GM11168 (cell line): ENCODE measurements around the gene GPR31.
"Not testable (repeated sequence)": the region's sequence is repeated elsewhere in the genome, so short reads cannot be mapped to it uniquely, and the experiment has no call there.

Source experiments
- in situ Hi-C: fragments of 300-500 bp; cut with MboI; formaldehyde crosslinking; loops from one replicate; pipeline ENCODE4 v1.12.0; 2022; ENCODE audit warnings: low sequenced_read_pairs; ENCODE audit not compliant: unreplicated experiment

Gene GPR31, protein sequence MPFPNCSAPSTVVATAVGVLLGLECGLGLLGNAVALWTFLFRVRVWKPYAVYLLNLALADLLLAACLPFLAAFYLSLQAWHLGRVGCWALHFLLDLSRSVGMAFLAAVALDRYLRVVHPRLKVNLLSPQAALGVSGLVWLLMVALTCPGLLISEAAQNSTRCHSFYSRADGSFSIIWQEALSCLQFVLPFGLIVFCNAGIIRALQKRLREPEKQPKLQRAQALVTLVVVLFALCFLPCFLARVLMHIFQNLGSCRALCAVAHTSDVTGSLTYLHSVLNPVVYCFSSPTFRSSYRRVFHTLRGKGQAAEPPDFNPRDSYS

DNA sequence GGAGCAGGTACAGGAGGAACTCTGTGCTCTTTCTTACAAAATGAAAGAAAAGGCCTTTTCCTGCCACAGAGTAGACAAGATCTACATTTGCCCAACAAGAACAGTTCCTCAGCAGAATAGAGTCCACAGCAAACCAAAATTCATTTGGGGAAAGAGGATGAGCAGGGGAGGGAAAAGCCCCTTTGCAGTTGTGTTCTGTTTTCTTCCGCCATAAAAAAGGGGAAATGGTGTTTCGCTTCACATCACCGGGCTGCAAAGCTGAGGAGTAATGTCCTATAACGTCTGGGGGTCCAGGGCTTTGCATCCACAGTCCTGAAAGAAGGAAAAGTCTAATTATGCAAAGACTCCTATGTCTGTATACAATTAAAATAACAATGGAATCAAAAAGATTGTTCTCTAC, at the start of gene GPR31:
GPR31 (minus strand) TSS at position 118 of the 400 bp plus-strand sequence. CDS start 149 bp downstream, outside the sequence.
- in situ Hi-C loops: loop anchor here (10.0 kb wide), 1 partner anchor 383 kb away; no protein-coding TSS in a partner anchor

GRCh38 chr6:167207527-167207926, 49.7 kb upstream of the GPR31 start:
- in situ Hi-C loops: loop anchor here (5.0 kb wide), 1 partner anchor 110 kb away; no protein-coding TSS in a partner anchor

- in situ Hi-C loops: loop anchor here (5.0 kb wide), 1 partner anchor 112 kb away; no protein-coding TSS in a partner anchor
These were observed 47.5 kb upstream of the GPR31 start for GRCh38 chr6:167205316-167205715.

DNA sequence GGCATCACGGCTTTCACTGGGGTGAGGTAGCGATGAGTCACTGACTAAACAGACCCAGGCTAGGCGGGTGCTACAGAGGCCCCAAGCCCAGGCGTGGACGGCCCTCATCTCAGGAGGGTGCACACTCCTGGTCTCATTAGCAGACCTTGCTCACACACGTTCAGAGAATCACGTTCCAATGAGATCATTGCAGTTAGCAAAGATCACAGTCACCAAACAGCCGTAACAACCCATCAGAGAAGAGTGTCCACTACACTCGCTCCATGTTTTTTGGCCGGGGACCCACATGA, 46.2 kb upstream of the GPR31 start:
- in situ Hi-C loops: not testable (repeated sequence)

- in situ Hi-C loops: not testable (repeated sequence)
These were observed 45.7 kb upstream of the GPR31 start for GRCh38 chr6:167203261-167204058.

GRCh38 chr6:167202613-167203012, 44.8 kb upstream of the GPR31 start:
- in situ Hi-C loops: not testable (repeated sequence)

DNA sequence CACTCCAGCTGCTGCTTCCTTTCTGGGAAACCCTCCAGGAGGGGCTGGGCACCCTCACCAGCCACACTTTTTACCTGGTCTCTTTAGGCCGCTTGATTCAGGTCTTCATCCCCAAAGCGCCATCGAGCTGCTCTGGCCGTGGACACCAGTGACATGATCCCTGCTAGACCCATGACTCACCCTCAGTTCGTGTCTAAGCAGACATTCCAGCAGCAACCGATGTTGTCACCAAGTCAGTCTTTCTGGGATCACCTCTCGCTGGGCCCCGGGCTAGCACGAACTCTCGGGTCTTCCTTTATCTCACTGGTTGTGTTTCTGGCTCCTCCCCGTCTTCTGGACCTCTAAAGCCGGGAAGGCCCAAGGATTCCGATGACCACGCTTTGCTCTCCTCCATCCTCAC, 43.0 kb upstream of the GPR31 start:
- in situ Hi-C loops: no loop called here

DNA sequence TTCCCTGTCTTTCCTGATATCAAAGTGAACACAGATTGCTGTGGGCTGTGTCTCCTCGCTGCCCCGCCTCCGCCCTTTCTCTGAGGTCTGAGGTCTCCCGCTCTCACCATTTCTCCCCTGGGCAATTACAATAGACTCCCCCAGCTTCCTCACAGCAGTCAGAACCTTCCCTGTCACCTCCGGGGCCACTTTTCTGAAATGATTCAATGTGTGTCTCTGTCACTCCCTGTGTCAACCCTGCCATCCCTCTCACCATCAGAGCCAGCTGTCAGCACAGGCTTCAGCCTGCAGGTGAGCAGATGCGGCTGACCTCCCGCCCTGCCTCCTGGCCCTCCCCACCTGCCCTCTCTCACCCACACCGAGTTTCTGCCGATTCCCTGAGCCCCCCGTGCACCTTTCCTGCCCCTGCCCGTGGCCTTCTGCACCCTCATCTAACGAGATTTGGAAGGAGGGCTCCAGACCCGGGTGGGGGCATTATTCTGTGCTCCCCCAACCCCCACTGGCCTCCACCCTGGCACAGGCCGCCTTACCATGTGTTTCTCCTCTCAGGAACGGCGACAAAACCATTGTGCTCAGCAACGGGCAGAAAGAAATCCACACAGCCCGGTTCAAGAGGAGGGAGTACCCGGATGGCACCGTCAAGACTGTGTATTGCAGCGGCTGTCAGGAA, 38.3 kb upstream of the GPR31 start:
- in situ Hi-C loops: not testable (repeated sequence)

DNA sequence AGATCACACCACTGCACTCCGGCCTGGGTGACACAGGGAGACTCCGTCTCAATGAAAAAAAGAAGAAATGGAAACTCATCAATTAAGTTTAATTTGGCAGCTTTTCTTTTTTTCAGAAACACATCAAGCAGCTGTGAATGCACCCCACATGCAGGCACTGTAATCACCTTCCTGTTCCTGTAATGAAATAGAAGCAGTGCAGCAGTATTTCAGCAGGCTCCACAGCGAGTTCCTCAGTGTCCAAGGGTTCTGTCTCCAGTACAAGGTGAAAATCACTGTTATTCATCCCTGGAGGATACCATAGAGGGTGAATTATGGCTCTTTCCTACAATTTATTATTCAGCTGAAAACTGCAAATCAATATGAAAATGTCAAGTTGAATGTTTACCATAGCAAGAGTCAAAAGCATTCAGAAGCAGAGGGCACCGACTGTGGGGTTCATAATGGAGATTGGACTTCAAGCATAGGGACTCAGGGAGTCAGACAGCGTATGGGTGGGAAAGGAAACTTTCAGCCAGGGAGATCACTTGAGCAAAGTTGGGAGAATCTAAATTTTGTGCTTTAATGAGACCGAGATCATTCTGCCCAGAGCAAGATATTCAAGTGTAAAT, 35.8 kb upstream of the GPR31 start:
- in situ Hi-C loops: not testable (repeated sequence)

DNA sequence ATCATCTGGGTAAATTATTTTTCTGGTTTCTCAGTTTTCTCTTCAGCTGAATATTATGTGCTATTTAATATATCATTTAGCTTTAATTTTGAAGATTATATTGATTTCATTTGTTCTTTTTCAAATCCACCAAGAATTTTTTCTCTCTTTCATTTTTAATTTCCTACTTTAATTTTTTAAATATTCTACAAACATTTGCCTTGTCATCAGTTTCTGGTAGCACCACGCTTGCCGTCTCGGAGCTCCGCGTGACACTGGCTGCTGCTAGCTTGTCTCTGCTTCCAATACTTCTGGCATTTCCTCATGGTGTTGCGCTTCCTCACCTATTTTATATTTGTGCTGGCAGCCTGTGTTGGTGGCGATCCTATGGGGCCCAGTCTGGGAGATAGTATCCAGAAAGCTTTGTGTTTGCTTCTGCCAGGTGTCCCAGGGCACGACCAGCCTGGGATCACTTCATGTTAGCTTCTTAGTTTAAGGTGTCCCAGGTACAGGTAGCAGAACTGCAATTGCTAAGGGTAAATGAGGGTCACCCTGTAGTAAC, 33.3 kb upstream of the GPR31 start:
- in situ Hi-C loops: not testable (repeated sequence)

DNA sequence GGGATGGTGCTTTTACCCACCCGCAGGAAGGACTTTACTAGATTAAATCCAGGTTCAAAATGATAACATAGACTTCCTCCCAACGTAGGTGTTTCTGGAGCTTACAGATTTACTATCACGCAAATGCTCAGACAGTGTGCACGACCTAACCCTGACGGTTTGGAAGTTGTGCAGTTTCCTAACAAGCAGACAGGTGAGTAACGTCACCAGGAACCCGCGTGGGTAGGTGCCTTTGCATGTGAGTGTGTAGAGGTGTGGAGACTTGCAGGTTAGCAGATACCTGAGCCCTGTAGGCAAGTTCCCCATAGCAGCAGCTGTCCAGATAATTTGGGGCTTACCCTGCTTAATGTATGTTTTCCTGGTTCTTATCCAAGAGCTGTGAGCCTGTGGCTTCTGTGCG, 29.5 kb upstream of the GPR31 start:
- in situ Hi-C loops: not testable (repeated sequence)

DNA sequence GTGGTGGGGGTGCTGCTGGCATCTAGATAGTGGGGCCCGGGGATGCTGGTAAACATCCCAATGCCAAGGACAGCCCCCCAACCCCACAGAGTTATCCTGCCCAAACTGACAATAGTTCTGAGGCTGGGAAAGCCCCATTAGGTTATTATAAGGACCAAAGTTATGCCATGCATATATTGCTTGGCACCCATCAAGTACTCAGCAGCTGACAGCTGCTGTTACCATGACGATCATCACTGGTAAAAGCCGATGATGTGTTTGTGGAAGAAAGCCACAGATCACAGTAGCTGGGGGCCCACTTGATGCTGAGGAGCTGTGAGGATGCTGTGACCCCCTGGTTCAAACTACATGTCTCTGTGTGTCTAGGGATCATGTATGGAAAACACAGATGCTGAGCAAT, 27.3 kb upstream of the GPR31 start:
- in situ Hi-C loops: not testable (repeated sequence)

GRCh38 chr6:167182913-167183314, 25.1 kb upstream of the GPR31 start:
- in situ Hi-C loops: not testable (repeated sequence)

- in situ Hi-C loops: not testable (repeated sequence)
These were observed 23.6 kb upstream of the GPR31 start for GRCh38 chr6:167181351-167181750.

DNA sequence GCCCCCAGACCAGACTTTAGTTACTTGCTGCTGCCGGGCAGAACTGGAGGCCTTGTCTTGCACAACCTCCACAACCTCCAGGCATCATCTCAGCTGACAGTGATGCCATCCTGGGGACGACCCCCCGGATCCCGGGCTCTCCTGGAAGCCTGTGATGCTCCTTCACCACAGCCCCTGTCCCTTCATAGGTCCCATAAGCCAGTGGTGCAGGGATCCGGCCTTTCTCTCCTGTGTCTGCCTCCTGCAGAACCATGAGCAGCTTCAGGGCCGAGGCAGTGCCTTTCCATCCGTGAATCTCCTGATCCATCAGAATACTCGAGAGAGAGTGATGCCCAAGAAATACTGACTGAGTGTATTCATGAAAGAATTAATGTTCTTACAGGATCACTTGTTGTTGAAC, 22.3 kb upstream of the GPR31 start:
- in situ Hi-C loops: not testable (repeated sequence)

DNA sequence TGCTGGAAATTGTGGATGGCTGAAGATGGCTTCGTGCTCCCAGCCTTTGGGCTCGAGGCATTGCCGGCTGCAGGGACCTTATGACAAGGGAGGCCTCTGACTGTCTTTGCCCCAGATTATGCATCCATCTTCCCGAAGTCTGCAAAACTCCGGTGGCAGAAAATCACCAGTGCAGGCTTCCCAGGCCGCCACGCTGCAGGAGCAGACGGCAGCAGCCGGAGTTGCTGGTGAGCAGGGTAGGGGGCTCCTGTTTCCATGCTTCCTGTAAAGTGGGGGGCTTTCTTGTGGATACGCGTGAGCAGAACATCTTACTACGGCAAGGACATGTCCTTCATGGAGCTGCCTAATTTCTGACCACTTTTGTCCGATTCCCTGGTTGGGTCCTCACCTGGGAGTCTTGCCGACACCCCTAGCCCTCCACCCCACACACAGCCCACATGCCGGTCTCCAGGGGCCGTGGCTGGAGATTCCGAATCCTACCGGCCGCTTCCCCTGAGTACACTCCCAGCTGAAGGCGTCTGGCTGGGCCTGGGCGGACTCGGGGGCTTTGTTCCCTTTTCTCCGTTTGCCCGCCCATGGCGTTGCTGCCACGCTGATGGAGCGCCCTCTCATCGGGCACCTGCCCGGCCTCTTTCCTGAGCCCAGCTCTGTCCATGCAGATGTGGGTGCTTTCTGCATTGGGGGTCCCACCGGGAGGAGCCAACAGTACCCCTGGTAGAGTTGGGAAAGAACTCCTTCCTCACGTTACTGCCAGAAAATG, 21.3 kb upstream of the GPR31 start:
- in situ Hi-C loops: loop anchor here (5.0 kb wide), 1 partner anchor 198 kb away; no protein-coding TSS in a partner anchor

- in situ Hi-C loops: loop anchor here (5.0 kb wide), 1 partner anchor 200 kb away; no protein-coding TSS in a partner anchor
These were observed 19.5 kb upstream of the GPR31 start for GRCh38 chr6:167177271-167177670.

DNA sequence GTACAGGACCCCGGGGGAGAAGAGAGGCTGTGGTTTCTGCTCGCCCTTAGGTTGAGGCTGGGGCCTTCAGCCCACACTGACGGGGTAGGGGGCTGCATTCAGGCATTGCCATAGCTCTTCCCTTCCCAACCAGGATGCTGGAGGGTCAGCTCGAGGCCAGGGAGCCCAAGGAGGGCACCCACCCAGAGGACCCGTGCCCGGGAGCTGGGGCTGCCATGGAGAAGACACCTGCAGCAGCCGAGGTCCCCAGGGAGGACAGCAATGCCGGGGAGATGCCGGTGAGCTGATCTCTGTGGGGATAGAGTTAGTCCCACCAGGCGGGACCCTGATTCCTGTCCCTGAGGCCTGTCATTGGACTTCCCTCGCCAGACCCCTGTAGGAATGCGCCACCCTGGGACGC, 14.2 kb upstream of the GPR31 start:
- in situ Hi-C loops: not testable (repeated sequence)

DNA sequence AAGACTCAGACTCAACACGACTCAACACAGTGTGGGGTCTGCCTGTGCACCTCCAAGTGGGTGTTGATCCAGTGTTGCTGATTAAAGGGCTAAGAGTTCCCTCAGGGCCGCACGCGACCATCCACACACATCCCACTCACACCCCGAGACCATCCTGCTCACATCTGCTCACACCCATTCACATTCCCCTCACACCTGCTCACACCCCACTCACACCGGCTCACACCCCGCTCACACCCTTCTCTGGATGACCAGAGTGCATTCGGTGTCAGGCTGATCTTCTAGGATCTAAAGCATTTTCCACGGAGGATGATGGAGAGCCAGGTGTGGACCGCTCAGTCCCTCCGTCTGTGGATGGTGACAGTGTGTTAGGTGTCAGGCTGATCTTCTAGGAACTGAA, 13.5 kb upstream of the GPR31 start:
- in situ Hi-C loops: not testable (repeated sequence)
